HepG2 (cell line): Measurements from ENCODE around the gene CD68. TPM values are rescaled to one million over a fixed set of nuclear protein-coding genes. Genes with fewer than 3 reads are reported as not detected.

Experiments used
- GTF3A ChIP-seq: sonication (generic); formaldehyde crosslinking; conservative IDR thresholded peaks from 2 replicates; pipeline ENCODE4 v1.4.0; 2020; ENCODE audit warnings: mild to moderate bottlenecking, missing genetic modification reagents
- HDAC2 ChIP-seq: sonication (generic); formaldehyde crosslinking; IDR thresholded peaks from 2 replicates; pipeline ENCODE4 v1.4.0; 2020; ENCODE audit warnings: missing genetic modification reagents
- PAX8 ChIP-seq: sonication (generic); formaldehyde crosslinking; IDR thresholded peaks from 2 replicates; pipeline ENCODE4 v1.8.0; 2022; ENCODE audit warnings: mild to moderate bottlenecking, missing genetic modification reagents, borderline replicate concordance
- PCBP1 ChIP-seq: fragments of 200-400 bp; formaldehyde crosslinking; IDR thresholded peaks from 2 replicates; pipeline ENCODE4 v1.6.1; 2017; ENCODE audit warnings: mild to moderate bottlenecking, low read depth, low read length, borderline replicate concordance
- SP1 ChIP-seq, 2 experiments: fragments of 450-650 bp in 1 of 2; sonication (generic) in 1 of 2; formaldehyde crosslinking in 1 of 2; IDR thresholded peaks; 2 replicates each; pipeline versions ENCODE4 v1.4.0 to v1.6.1; 2016 to 2020; ENCODE audit warnings: missing genetic modification reagents in 1 of 2
- U2AF1 ChIP-seq: fragments of 200-400 bp; formaldehyde crosslinking; optimal IDR thresholded peaks from 2 replicates; pipeline ENCODE3; 2017; ENCODE audit warnings: mild to moderate bottlenecking, low read depth, low read length
- XRCC5 ChIP-seq: fragments of 200-400 bp; formaldehyde crosslinking; optimal IDR thresholded peaks from 2 replicates; pipeline ENCODE3; 2017; ENCODE audit warnings: mild to moderate bottlenecking, low read length
- ZNF333 ChIP-seq: sonication (generic); formaldehyde crosslinking; IDR thresholded peaks from 2 replicates; pipeline ENCODE4 v1.4.0; 2020; ENCODE audit warnings: mild to moderate bottlenecking, missing genetic modification reagents, borderline replicate concordance
- ZNF350 ChIP-seq: sonication (generic); formaldehyde crosslinking; IDR thresholded peaks from 2 replicates; pipeline ENCODE4 v1.4.0; 2020; ENCODE audit warnings: mild to moderate bottlenecking, low read depth, missing genetic modification reagents, borderline replicate concordance
- ZNF530 ChIP-seq: sonication (generic); formaldehyde crosslinking; IDR thresholded peaks from 2 replicates; pipeline ENCODE4 v1.5.0; 2020; ENCODE audit warnings: low read depth, mild to moderate bottlenecking, missing genetic modification reagents
- ZNF615 ChIP-seq: sonication (generic); formaldehyde crosslinking; IDR thresholded peaks from 2 replicates; pipeline ENCODE4 v1.5.0; 2020; ENCODE audit warnings: mild to moderate bottlenecking, missing genetic modification reagents, borderline replicate concordance
- ZNF619 ChIP-seq: sonication (generic); formaldehyde crosslinking; IDR thresholded peaks from 2 replicates; pipeline ENCODE4 v1.4.0; 2020; ENCODE audit warnings: mild to moderate bottlenecking, missing genetic modification reagents
- polyA plus RNA-seq, 8 experiments: library from polyadenylated mRNA; depleted of rRNA in 3 of 8; stranded (reverse) in 7 of 8; unstranded in 1 of 8; fragments of >200 nt; fragmentation: Illumina TruSeq in 4 of 8; extraction: Trizol in 4 of 8; gene quantifications; 2 replicates each; pipeline versions ENCODE4 v1.2.1 to v1.2.3, GENCODE V29; 2011 to 2016; ENCODE audit warnings: low read depth in 4 of 8, missing spikeins in 1 of 8, mixed read lengths in 1 of 8; ENCODE audit not compliant: insufficient read depth in 1 of 8
- total RNA-seq, 5 experiments: library from RNA; depleted of rRNA; stranded (reverse); fragments of >200 nt; fragmentation: Illumina TruSeq; extraction: Trizol; gene quantifications; 2 replicates each; pipeline ENCODE4 v1.2.3, GENCODE V29; 2016; ENCODE audit warnings: low read depth in 1 of 5
- TF ChIP-seq, protein P1 (sequence below): sonication (generic); formaldehyde crosslinking; IDR thresholded peaks from 2 replicates; pipeline ENCODE4 v1.4.0; 2020; ENCODE audit warnings: missing genetic modification reagents
- TF ChIP-seq, protein P2 (sequence below): sonication (generic); formaldehyde crosslinking; IDR thresholded peaks from one replicate; pipeline ENCODE4 v1.5.1; 2020; ENCODE audit warnings: mild to moderate bottlenecking, missing genetic modification reagents; ENCODE audit errors: not compliant biosample characterization
- TF ChIP-seq, protein P3 (sequence below): sonication (generic); formaldehyde crosslinking; IDR thresholded peaks from 2 replicates; pipeline ENCODE4 v1.5.0; 2020; ENCODE audit warnings: missing genetic modification reagents
- TF ChIP-seq, protein P4 (sequence below): sonication (generic); formaldehyde crosslinking; conservative IDR thresholded peaks from 2 replicates; pipeline ENCODE4 v1.8.0; 2022; ENCODE audit warnings: mild to moderate bottlenecking, moderate library complexity, missing genetic modification reagents

CD68 gene
- total and polyA plus RNA-seq, 2 of the 13 experiments (the other 11 are each of a cell fraction or from before 2014, with no cell fraction given), result 10.3 to 104 TPM

DNA sequence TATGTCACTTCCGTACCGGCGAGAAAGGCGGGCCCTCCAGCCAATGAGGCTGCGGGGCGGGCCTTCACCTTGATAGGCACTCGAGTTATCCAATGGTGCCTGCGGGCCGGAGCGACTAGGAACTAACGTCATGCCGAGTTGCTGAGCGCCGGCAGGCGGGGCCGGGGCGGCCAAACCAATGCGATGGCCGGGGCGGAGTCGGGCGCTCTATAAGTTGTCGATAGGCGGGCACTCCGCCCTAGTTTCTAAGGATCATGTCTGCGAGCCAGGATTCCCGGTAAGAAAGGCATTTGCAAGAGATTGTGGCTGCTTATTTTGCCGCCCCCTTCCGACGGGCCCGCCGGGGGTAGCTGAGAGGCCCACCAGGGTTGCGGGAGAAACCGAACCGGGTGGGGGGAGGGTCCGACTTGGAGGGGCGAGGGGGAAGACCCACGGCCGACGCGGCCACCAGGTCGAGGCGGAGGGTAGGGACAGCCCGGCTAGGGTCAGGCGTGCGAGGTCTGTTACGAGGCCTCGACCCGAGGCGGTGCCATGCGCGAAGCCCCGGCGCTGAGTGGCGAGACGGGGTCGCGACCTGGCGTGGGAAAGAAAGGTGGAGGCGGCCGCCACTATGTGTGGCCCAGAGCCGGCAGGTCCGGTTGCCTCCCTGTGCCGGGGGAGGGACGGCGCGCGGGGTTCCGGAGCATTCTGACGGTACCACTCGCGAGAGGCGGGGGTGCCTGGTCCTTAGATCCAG lies 6.7 kb upstream of the CD68 start (continued):
- peak; percentile 1 for TF ChIP-seq U2AF1
- TF ChIP-seq, protein P1, sequence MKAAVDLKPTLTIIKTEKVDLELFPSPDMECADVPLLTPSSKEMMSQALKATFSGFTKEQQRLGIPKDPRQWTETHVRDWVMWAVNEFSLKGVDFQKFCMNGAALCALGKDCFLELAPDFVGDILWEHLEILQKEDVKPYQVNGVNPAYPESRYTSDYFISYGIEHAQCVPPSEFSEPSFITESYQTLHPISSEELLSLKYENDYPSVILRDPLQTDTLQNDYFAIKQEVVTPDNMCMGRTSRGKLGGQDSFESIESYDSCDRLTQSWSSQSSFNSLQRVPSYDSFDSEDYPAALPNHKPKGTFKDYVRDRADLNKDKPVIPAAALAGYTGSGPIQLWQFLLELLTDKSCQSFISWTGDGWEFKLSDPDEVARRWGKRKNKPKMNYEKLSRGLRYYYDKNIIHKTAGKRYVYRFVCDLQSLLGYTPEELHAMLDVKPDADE (CRISPR knock-in tag), result peak; percentile 12; the same call in 1 of the 2 replicates
- peak; percentile 94; the same call in 1 of the 2 replicates for TF ChIP-seq ZNF615 (CRISPR knock-in tag)
- TF ChIP-seq ZNF333 (CRISPR knock-in tag), result no peak; the same call in 1 of the 2 replicates
- peak; percentile 90 for TF ChIP-seq PCBP1
- no peak for TF ChIP-seq GTF3A (CRISPR knock-in tag)
- no peak for TF ChIP-seq ZNF619 (CRISPR knock-in tag)
- TF ChIP-seq, protein P2, sequence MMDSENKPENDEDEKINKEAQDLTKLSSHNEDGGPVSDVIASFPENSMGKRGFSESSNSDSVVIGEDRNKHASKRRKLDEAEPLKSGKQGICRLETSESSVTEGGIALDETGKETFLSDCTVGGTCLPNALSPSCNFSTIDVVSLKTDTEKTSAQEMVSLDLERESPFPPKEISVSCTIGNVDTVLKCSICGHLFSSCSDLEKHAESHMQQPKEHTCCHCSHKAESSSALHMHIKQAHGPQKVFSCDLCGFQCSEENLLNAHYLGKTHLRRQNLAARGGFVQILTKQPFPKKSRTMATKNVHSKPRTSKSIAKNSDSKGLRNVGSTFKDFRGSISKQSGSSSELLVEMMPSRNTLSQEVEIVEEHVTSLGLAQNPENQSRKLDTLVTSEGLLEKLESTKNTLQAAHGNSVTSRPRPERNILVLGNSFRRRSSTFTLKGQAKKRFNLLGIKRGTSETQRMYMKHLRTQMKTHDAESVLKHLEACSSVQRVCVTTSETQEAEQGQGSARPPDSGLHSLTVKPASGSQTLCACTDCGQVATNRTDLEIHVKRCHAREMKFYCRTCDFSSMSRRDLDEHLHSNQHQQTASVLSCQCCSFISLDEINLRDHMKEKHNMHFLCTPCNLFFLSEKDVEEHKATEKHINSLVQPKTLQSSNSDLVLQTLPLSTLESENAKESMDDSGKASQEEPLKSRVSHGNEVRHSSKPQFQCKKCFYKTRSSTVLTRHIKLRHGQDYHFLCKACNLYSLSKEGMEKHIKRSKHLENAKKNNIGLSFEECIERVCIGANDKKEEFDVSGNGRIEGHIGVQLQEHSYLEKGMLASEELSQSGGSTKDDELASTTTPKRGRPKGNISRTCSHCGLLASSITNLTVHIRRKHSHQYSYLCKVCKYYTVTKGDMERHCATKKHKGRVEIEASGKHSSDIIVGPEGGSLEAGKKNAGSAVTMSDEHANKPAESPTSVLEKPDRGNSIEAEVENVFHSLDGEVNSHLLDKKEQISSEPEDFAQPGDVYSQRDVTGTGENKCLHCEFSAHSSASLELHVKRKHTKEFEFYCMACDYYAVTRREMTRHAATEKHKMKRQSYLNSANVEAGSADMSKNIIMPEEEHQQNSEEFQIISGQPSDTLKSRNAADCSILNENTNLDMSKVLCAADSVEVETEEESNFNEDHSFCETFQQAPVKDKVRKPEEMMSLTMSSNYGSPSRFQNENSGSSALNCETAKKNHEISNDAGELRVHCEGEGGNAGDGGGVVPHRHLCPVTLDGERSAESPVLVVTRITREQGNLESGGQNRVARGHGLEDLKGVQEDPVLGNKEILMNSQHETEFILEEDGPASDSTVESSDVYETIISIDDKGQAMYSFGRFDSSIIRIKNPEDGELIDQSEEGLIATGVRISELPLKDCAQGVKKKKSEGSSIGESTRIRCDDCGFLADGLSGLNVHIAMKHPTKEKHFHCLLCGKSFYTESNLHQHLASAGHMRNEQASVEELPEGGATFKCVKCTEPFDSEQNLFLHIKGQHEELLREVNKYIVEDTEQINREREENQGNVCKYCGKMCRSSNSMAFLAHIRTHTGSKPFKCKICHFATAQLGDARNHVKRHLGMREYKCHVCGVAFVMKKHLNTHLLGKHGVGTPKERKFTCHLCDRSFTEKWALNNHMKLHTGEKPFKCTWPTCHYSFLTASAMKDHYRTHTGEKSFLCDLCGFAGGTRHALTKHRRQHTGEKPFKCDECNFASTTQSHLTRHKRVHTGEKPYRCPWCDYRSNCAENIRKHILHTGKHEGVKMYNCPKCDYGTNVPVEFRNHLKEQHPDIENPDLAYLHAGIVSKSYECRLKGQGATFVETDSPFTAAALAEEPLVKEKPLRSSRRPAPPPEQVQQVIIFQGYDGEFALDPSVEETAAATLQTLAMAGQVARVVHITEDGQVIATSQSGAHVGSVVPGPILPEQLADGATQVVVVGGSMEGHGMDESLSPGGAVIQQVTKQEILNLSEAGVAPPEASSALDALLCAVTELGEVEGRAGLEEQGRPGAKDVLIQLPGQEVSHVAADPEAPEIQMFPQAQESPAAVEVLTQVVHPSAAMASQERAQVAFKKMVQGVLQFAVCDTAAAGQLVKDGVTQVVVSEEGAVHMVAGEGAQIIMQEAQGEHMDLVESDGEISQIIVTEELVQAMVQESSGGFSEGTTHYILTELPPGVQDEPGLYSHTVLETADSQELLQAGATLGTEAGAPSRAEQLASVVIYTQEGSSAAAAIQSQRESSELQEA (CRISPR knock-in tag), result peak; percentile 27
- TF ChIP-seq PAX8 (CRISPR knock-in tag), result peak; percentile 87; the same call in 1 of the 2 replicates
- TF ChIP-seq ZNF350 (CRISPR knock-in tag), result peak; percentile 96; the same call in 1 of the 2 replicates
- TF ChIP-seq, protein P3, sequence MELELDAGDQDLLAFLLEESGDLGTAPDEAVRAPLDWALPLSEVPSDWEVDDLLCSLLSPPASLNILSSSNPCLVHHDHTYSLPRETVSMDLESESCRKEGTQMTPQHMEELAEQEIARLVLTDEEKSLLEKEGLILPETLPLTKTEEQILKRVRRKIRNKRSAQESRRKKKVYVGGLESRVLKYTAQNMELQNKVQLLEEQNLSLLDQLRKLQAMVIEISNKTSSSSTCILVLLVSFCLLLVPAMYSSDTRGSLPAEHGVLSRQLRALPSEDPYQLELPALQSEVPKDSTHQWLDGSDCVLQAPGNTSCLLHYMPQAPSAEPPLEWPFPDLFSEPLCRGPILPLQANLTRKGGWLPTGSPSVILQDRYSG (CRISPR knock-in tag), result peak; percentile 64; the same call in 1 of the 2 replicates
- 0 out of 2 replicates have a peak, but pooled peaks have one; percentile 4 for TF ChIP-seq HDAC2 (CRISPR knock-in tag)
- TF ChIP-seq ZNF530 (CRISPR knock-in tag), result no peak
- TF ChIP-seq, protein P4, sequence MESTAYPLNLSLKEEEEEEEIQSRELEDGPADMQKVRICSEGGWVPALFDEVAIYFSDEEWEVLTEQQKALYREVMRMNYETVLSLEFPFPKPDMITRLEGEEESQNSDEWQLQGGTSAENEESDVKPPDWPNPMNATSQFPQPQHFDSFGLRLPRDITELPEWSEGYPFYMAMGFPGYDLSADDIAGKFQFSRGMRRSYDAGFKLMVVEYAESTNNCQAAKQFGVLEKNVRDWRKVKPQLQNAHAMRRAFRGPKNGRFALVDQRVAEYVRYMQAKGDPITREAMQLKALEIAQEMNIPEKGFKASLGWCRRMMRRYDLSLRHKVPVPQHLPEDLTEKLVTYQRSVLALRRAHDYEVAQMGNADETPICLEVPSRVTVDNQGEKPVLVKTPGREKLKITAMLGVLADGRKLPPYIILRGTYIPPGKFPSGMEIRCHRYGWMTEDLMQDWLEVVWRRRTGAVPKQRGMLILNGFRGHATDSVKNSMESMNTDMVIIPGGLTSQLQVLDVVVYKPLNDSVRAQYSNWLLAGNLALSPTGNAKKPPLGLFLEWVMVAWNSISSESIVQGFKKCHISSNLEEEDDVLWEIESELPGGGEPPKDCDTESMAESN, result no peak
- TF ChIP-seq XRCC5, result peak; percentile 56
- TF ChIP-seq SP1 (IDR thresholded peaks at IDR 0.05), result no peak
- TF ChIP-seq SP1 (CRISPR knock-in tag; IDR thresholded peaks at IDR 0.05), result peak; percentile 91
